GM12874 (cell line): ENCODE measurements around the gene MACROD1.

Experiments
- CTCF ChIP-seq: IDR thresholded peaks from 2 replicates; pipeline ENCODE4 v1.5.1; 2011; ENCODE audit warnings: low read depth, mild to moderate bottlenecking, control low read depth, low read length, moderate library complexity; ENCODE audit not compliant: insufficient read depth

The MACROD1 gene

GRCh38 chr11:64084146-64084950 is 81.6 kb downstream of the MACROD1 start:
- TF ChIP-seq CTCF: no peak

- TF ChIP-seq CTCF: no peak
These were observed 82.4 kb downstream of the MACROD1 start for GRCh38 chr11:64083398-64084080.

GRCh38 chr11:64081745-64082442 is 84.0 kb downstream of the MACROD1 start:
- TF ChIP-seq CTCF: no peak

- no peak for TF ChIP-seq CTCF
These were observed 85.5 kb downstream of the MACROD1 start for GRCh38 chr11:64080390-64080789.

GRCh38 chr11:64078905-64079304 is 87.0 kb downstream of the MACROD1 start:
- no peak for TF ChIP-seq CTCF

- TF ChIP-seq CTCF: no peak
These were observed 87.6 kb downstream of the MACROD1 start for GRCh38 chr11:64078284-64078683.

- no peak for TF ChIP-seq CTCF
These were observed 88.3 kb downstream of the MACROD1 start for GRCh38 chr11:64077607-64078006.
